ENCODE measurements around the gene MYO9A. TPM values are rescaled to one million over a fixed set of nuclear protein-coding genes. Genes with fewer than 3 reads are reported as not detected.
"Not testable (repeated sequence)": the region's sequence is repeated elsewhere in the genome, so short reads cannot be mapped to it uniquely, and the experiment has no call there.

The MYO9A gene
- polyA plus RNA-seq, 2 donors, result 2.6 to 4.3 TPM

GRCh38 chr15:72033285-72033684 lies 84.7 kb downstream of the MYO9A start:
- no peaks in the 10 kb centered on the region for H3K4me1 ChIP-seq (ENCODE audit: control insufficient read depth in 2 of 2, insufficient read depth in 2 of 2, low read length in 1 of 2)
- H3K27ac ChIP-seq (ENCODE audit: low read depth in 2 of 2, low read length in 1 of 2), result no peak overlapping the region
- 60 to 68% methylated on average over 3 of the region's 3 CpGs for WGBS, 2 donors
- H3K27me3 ChIP-seq (ENCODE audit: control insufficient read depth in 1 of 2, insufficient read depth in 2 of 2, low read length in 2 of 2), result no peaks in the 10 kb centered on the region
- no peaks in the 10 kb centered on the region for H3K36me3 ChIP-seq (ENCODE audit: control insufficient read depth in 2 of 2, insufficient read depth in 2 of 2, low read length in 1 of 2)
- H3K9me3 ChIP-seq (ENCODE audit: control insufficient read depth in 2 of 2, insufficient read depth in 1 of 2, low read depth in 1 of 2, low read length in 1 of 2), result no peaks in the 10 kb centered on the region
- H3K4me3 ChIP-seq (ENCODE audit: low read depth in 1 of 2, low read length in 2 of 2), result no peak overlapping the region

- WGBS, 2 donors, result 85 to 89% methylated on average over 2 of the region's 2 CpGs
- no peak overlapping the region for H3K4me3 ChIP-seq (ENCODE audit: low read depth in 1 of 2, low read length in 2 of 2)
- no peaks in the 10 kb centered on the region for H3K27me3 ChIP-seq (ENCODE audit: control insufficient read depth in 1 of 2, insufficient read depth in 2 of 2, low read length in 2 of 2)
- no peak overlapping the region for H3K27ac ChIP-seq (ENCODE audit: low read depth in 2 of 2, low read length in 1 of 2)
- no peaks in the 10 kb centered on the region for H3K4me1 ChIP-seq (ENCODE audit: control insufficient read depth in 2 of 2, insufficient read depth in 2 of 2, low read length in 1 of 2)
- no peaks in the 10 kb centered on the region for H3K36me3 ChIP-seq (ENCODE audit: control insufficient read depth in 2 of 2, insufficient read depth in 2 of 2, low read length in 1 of 2)
- H3K9me3 ChIP-seq (ENCODE audit: control insufficient read depth in 2 of 2, insufficient read depth in 1 of 2, low read depth in 1 of 2, low read length in 1 of 2), result no peaks in the 10 kb centered on the region
Measured at GRCh38 chr15:72021604-72022003, 96.3 kb downstream of the MYO9A start.

GRCh38 chr15:72020799-72021198 lies 97.2 kb downstream of the MYO9A start:
- no peaks in the 10 kb centered on the region for H3K36me3 ChIP-seq (ENCODE audit: control insufficient read depth in 2 of 2, insufficient read depth in 2 of 2, low read length in 1 of 2)
- no peak overlapping the region for H3K27ac ChIP-seq (ENCODE audit: low read depth in 2 of 2, low read length in 1 of 2)
- no peaks in the 10 kb centered on the region for H3K9me3 ChIP-seq (ENCODE audit: control insufficient read depth in 2 of 2, insufficient read depth in 1 of 2, low read depth in 1 of 2, low read length in 1 of 2)
- H3K27me3 ChIP-seq (ENCODE audit: control insufficient read depth in 1 of 2, insufficient read depth in 2 of 2, low read length in 2 of 2), result no peaks in the 10 kb centered on the region
- H3K4me3 ChIP-seq (ENCODE audit: low read depth in 1 of 2, low read length in 2 of 2), result no peak overlapping the region
- no peaks in the 10 kb centered on the region for H3K4me1 ChIP-seq (ENCODE audit: control insufficient read depth in 2 of 2, insufficient read depth in 2 of 2, low read length in 1 of 2)
- 85 to 89% methylated on average over 1 of the region's 1 CpG for WGBS, 2 donors

- not testable (repeated sequence) for H3K4me1 ChIP-seq (ENCODE audit: control insufficient read depth in 2 of 2, insufficient read depth in 2 of 2, low read length in 1 of 2); H3K27me3 ChIP-seq (ENCODE audit: control insufficient read depth in 1 of 2, insufficient read depth in 2 of 2, low read length in 2 of 2); H3K36me3 ChIP-seq (ENCODE audit: control insufficient read depth in 2 of 2, insufficient read depth in 2 of 2, low read length in 1 of 2); H3K9me3 ChIP-seq (ENCODE audit: control insufficient read depth in 2 of 2, insufficient read depth in 1 of 2, low read depth in 1 of 2, low read length in 1 of 2); H3K4me3 ChIP-seq (ENCODE audit: low read depth in 1 of 2, low read length in 2 of 2); H3K27ac ChIP-seq (ENCODE audit: low read depth in 2 of 2, low read length in 1 of 2)
- 95 to 96% methylated on average over 3 of the region's 3 CpGs for WGBS, 2 donors
Measured at GRCh38 chr15:72014555-72014954, 103.4 kb downstream of the MYO9A start.

- Histone ChIP-seq H3K36me3 (ENCODE audit: control insufficient read depth in 2 of 2, insufficient read depth in 2 of 2, low read length in 1 of 2) (peaks cover 0 to 3% of the 10 kb centered on the region in 2 donors), H3K9me3 (ENCODE audit: control insufficient read depth in 2 of 2, insufficient read depth in 1 of 2, low read depth in 1 of 2, low read length in 1 of 2) (no peaks in the 10 kb centered on the region), H3K27ac (ENCODE audit: low read depth in 2 of 2, low read length in 1 of 2) (no peak overlapping the region), H3K27me3 (ENCODE audit: control insufficient read depth in 1 of 2, insufficient read depth in 2 of 2, low read length in 2 of 2) (no peaks in the 10 kb centered on the region), H3K4me1 (ENCODE audit: control insufficient read depth in 2 of 2, insufficient read depth in 2 of 2, low read length in 1 of 2) (no peaks in the 10 kb centered on the region), H3K4me3 (ENCODE audit: low read depth in 1 of 2, low read length in 2 of 2) (no peak overlapping the region)
- 94 to 96% methylated on average over 2 of the region's 2 CpGs for WGBS, 2 donors
Measured at GRCh38 chr15:72013703-72014102, 104.2 kb downstream of the MYO9A start.

GRCh38 chr15:72011302-72011942 lies 106.5 kb downstream of the MYO9A start:
- Histone ChIP-seq H3K9me3 (ENCODE audit: control insufficient read depth in 2 of 2, insufficient read depth in 1 of 2, low read depth in 1 of 2, low read length in 1 of 2) (no peaks in the 10 kb centered on the region), H3K27ac (ENCODE audit: low read depth in 2 of 2, low read length in 1 of 2) (no peak overlapping the region), H3K4me3 (ENCODE audit: low read depth in 1 of 2, low read length in 2 of 2) (no peak overlapping the region), H3K27me3 (ENCODE audit: control insufficient read depth in 1 of 2, insufficient read depth in 2 of 2, low read length in 2 of 2) (no peaks in the 10 kb centered on the region), H3K4me1 (ENCODE audit: control insufficient read depth in 2 of 2, insufficient read depth in 2 of 2, low read length in 1 of 2) (no peaks in the 10 kb centered on the region), H3K36me3 (ENCODE audit: control insufficient read depth in 2 of 2, insufficient read depth in 2 of 2, low read length in 1 of 2) (peaks cover 0 to 3% of the 10 kb centered on the region in 2 donors)
- 92 to 96% methylated on average over 2 of the region's 2 CpGs for WGBS, 2 donors

- H3K4me3 ChIP-seq (ENCODE audit: low read depth in 1 of 2, low read length in 2 of 2), result no peak overlapping the region
- no peaks in the 10 kb centered on the region for H3K9me3 ChIP-seq (ENCODE audit: control insufficient read depth in 2 of 2, insufficient read depth in 1 of 2, low read depth in 1 of 2, low read length in 1 of 2)
- H3K36me3 ChIP-seq (ENCODE audit: control insufficient read depth in 2 of 2, insufficient read depth in 2 of 2, low read length in 1 of 2), result peaks cover 2 to 3% of the 10 kb centered on the region in 2 donors
- H3K27me3 ChIP-seq (ENCODE audit: control insufficient read depth in 1 of 2, insufficient read depth in 2 of 2, low read length in 2 of 2), result no peaks in the 10 kb centered on the region
- H3K27ac ChIP-seq (ENCODE audit: low read depth in 2 of 2, low read length in 1 of 2), result no peak overlapping the region
- WGBS, 2 donors, result 78 to 96% methylated on average over 2 of the region's 2 CpGs
- no peaks in the 10 kb centered on the region for H3K4me1 ChIP-seq (ENCODE audit: control insufficient read depth in 2 of 2, insufficient read depth in 2 of 2, low read length in 1 of 2)
Measured at GRCh38 chr15:72009222-72009621, 108.7 kb downstream of the MYO9A start.

- Histone ChIP-seq H3K27ac (ENCODE audit: low read depth in 2 of 2, low read length in 1 of 2) (no peak overlapping the region), H3K36me3 (ENCODE audit: control insufficient read depth in 2 of 2, insufficient read depth in 2 of 2, low read length in 1 of 2) (peaks cover 2 to 3% of the 10 kb centered on the region in 2 donors), H3K27me3 (ENCODE audit: control insufficient read depth in 1 of 2, insufficient read depth in 2 of 2, low read length in 2 of 2) (no peaks in the 10 kb centered on the region), H3K4me1 (ENCODE audit: control insufficient read depth in 2 of 2, insufficient read depth in 2 of 2, low read length in 1 of 2) (no peaks in the 10 kb centered on the region), H3K9me3 (ENCODE audit: control insufficient read depth in 2 of 2, insufficient read depth in 1 of 2, low read depth in 1 of 2, low read length in 1 of 2) (no peaks in the 10 kb centered on the region), H3K4me3 (ENCODE audit: low read depth in 1 of 2, low read length in 2 of 2) (no peak overlapping the region)
- WGBS, 2 donors, result 94 to 96% methylated on average over 4 of the region's 4 CpGs
Measured at GRCh38 chr15:72006382-72006781, 111.6 kb downstream of the MYO9A start.

GRCh38 chr15:72005483-72005882 lies 112.5 kb downstream of the MYO9A start:
- Histone ChIP-seq H3K4me3 (ENCODE audit: low read depth in 1 of 2, low read length in 2 of 2) (no peak overlapping the region), H3K4me1 (ENCODE audit: control insufficient read depth in 2 of 2, insufficient read depth in 2 of 2, low read length in 1 of 2) (no peaks in the 10 kb centered on the region), H3K9me3 (ENCODE audit: control insufficient read depth in 2 of 2, insufficient read depth in 1 of 2, low read depth in 1 of 2, low read length in 1 of 2) (no peaks in the 10 kb centered on the region), H3K27me3 (ENCODE audit: control insufficient read depth in 1 of 2, insufficient read depth in 2 of 2, low read length in 2 of 2) (no peaks in the 10 kb centered on the region), H3K36me3 (ENCODE audit: control insufficient read depth in 2 of 2, insufficient read depth in 2 of 2, low read length in 1 of 2) (peaks cover 2 to 3% of the 10 kb centered on the region in 2 donors), H3K27ac (ENCODE audit: low read depth in 2 of 2, low read length in 1 of 2) (no peak overlapping the region)
- WGBS, 2 donors, result 88 to 97% methylated on average over 3 of the region's 3 CpGs

- Histone ChIP-seq H3K4me3 (ENCODE audit: low read depth in 1 of 2, low read length in 2 of 2) (no peak overlapping the region), H3K9me3 (ENCODE audit: control insufficient read depth in 2 of 2, insufficient read depth in 1 of 2, low read depth in 1 of 2, low read length in 1 of 2) (no peaks in the 10 kb centered on the region), H3K27ac (ENCODE audit: low read depth in 2 of 2, low read length in 1 of 2) (no peak overlapping the region), H3K4me1 (ENCODE audit: control insufficient read depth in 2 of 2, insufficient read depth in 2 of 2, low read length in 1 of 2) (no peaks in the 10 kb centered on the region), H3K36me3 (ENCODE audit: control insufficient read depth in 2 of 2, insufficient read depth in 2 of 2, low read length in 1 of 2) (no peaks in the 10 kb centered on the region), H3K27me3 (ENCODE audit: control insufficient read depth in 1 of 2, insufficient read depth in 2 of 2, low read length in 2 of 2) (no peaks in the 10 kb centered on the region)
- 80 to 84% methylated on average over 1 of the region's 1 CpG for WGBS, 2 donors
Measured at GRCh38 chr15:71999807-72000206, 118.1 kb downstream of the MYO9A start.

Measured in esophagus (tissue), 2 donors.